Measurements from ENCODE around the gene TULP4.
"Not testable (repeated sequence)": the region's sequence is repeated elsewhere in the genome, so short reads cannot be mapped to it uniquely, and the experiment has no call there.

Gene TULP4

DNA sequence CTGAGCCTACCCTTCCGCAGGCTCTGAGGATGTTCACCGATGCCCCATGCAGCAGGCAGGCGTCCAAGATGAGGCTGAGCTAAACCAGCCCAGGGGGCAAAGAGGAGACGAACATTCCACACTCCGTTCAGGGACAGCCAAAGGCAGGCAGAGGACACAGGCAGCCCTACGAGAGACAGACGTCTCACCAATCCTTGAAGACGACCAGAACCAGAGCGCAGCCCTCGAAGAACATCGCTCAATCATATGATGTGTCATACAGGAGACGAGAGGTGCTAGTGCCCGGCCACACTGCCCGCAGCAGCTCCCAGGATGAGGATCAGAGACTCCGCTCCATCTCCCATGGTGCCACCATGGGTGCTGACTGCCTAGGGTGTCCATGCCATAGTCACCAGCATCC is 212.0 kb downstream of the TULP4 start:
- no peak for DNase-seq (ENCODE audit: low read depth in 2 of 2)

DNA sequence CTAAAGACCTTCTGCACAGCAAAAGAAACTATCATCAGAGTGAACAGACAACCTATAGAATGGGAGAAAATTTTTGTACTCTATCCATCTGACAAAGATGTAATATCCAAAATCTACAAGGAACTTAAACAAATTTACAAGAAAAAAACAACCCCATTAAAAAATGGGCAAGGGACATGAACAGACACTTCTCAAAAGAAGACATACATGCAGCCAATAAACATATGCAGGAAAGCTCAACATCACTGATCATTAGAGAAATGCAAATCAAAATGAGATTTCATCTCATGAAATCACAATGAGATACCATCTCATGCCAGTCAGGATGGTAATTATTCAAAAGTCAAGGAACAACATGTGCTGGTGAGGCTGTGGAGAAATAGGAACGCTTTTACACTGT is 215.6 kb downstream of the TULP4 start:
- DNase-seq (ENCODE audit: low read depth in 2 of 2) = not testable (repeated sequence)

DNA sequence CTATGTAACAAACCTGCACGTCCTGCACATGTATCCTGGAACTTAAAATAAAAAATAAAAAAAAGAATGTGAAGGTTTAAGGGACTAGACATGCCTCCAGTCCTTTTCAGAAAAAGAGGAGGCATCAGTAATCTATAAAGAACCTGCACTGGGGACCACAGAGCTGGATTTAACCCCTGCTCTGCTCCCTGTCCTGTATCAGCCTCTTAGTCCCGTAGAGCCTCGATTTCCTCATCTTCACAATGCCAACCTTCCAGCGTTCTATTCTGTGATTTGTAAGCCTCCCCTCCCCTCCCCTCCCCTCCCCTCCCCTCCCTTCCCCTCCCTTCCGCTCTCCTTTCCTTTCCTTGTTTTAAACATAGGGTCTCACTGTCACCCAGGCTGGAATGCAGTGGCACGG is 216.6 kb downstream of the TULP4 start:
- no peak for DNase-seq (ENCODE audit: low read depth in 2 of 2)

DNA sequence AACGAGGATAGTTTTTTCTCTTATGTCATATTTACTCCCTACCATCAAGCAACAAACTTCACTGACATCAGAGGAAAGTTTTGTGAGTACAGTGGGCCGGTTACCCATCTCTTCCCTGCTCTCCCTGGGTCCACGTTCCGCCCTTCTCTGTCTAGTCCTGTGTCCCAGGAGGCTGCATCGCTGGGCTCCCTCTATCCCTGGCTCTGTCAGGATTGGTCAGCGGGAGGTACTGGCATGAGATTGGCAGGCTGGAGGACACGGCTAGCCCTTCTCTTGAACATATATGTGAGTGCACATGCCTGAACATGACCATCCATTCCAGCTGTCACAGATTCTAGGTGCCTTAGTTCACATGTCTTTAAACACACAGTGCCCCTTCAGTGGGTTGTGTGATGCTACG is 217.4 kb downstream of the TULP4 start:
- DNase-seq (ENCODE audit: low read depth in 2 of 2) = no peak

DNA sequence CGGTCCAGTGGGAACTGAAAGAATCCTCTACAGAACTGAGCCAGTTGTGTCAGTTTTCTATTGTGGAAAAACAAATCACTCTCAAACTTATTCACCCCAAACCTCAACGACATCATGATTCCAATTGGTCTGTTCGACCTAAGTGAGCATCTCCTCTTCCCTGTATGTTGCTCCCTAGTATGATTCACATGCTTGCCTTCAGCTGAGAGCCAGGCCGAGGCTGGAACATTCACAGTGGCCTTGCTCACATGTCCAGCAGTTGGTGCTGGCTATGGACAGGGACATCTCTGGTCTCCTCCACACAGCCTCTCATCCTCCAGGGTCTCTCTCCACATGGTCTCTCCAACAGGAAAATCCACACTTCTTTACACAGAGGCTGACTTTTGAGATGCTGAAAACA is 219.3 kb downstream of the TULP4 start:
- DNase-seq (ENCODE audit: low read depth in 2 of 2) = no peak

DNA sequence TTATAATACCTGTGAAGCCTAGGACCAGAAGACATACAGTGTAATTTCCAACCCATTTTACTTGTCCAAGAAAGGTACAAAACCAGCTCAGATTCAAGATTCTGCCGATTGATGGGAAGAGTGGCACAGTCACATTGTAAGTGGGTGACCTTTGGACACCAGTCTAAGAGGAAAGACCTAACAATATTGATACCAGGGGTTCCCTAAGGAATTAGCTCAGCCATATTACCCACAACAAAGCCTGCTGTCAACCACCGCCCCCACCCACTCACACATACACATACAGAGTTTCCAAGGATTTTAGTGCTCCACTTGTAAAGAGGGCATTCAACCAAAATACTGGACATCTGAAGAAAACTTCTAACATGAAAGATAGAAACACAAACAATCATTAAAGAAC is 219.7 kb downstream of the TULP4 start:
- DNase-seq (ENCODE audit: low read depth in 2 of 2) = no peak

DNA sequence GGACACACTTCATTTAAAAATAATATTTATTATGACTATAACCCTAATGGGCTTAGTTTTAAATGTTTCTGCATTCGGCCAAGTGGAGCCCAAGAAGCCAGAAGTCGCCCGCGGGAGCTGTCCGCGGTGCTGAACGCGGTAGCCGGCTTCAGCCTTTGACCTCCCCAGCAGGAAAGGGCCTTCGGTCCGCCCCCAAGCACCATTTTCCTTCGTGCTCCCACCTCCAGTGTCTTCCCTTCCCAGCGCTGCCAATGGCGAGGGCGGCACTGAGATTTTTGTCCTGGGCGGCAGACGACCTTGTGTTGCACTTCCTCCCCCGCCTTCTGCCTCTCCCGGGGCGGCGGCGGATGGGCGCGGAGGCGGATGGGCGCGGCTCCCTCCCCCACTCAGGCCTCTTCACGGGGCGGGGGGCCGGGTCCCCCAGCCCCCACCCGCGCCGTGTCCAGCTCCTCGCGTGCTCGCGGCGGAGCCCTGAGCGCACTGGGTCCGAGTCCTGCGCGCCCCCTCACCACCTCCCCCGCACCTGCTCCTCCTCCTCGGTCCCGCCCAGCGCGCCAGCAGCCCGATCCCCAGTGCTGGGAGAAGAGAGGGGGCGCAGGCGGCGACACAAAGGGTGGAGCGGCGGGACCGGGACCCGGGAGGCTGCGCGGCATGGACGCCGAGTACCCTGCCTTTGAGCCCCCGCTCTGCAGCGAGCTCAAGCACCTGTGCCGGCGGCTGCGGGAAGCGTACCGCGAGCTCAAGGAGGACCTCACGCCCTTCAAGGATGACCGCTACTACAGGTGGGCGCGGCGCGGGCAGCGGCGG is 224.0 kb downstream of the TULP4 start:
- DNase-seq (ENCODE audit: low read depth in 2 of 2) = peak; percentile 50 to 54

DNA sequence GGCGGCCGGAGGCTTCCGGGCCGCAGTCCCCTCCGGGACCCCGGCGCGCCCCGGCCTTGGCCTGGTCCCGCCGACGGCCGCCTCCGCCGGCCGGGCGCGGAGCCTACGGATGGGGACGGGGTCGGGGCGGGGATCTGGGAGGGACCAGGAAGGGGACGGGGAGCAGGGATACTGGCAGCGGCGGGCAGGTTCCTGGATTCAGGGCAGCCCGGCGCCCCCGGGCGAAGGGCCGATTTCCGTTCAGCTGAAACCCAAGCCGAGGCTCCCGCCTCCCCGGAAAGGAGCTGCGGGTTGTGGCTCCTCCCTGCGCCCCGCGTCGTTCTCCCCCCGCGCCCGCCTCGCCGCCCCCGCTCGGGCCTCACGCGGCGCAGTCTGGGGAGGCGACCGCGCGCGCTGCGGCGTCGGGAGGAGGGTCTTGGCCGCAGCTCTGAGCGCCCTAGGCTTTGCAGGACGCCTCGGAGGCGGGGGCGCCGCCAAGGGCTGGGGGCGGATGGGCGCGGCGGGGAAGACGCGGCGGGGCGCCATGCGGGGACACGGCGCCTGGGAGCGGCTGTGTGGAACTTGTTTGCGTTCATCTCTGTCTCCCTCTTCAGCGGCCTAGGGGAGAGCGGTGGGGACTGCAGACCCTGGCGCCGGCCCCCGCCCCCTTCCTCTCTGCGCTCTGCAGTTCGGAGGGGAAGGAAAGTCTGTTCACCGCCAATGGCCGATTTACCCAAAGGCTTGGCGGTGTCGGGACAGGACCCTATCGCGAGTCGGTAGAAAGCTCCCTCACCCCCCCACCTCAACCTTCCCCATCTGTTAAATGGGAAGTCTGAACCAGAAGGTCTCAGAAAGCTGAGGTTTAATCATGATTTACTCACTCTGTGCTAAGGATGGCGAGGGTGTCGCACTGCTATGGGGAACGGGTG is 224.9 kb downstream of the TULP4 start:
- no peak for DNase-seq (ENCODE audit: low read depth in 2 of 2)

DNA sequence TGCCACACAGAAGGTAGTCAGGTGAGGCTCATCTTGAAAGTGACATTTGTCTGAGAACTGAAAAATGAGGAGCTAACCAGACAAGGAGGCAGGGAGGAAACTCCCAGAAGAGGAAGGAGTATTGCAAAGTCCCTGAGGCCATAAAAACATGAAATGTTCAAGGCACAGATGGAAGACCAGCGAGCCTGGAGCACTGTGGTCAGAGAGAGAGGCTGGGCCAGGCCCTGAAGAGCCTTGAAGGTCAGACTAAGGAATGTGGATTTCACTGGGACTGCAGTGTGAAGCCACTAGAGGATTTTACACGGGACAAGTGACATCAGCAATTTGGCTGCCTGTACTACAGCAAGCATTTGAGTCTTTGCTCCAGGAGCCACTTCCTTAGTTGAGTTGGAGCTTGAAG is 226.5 kb downstream of the TULP4 start:
- no peak for DNase-seq (ENCODE audit: low read depth in 2 of 2)

DNA sequence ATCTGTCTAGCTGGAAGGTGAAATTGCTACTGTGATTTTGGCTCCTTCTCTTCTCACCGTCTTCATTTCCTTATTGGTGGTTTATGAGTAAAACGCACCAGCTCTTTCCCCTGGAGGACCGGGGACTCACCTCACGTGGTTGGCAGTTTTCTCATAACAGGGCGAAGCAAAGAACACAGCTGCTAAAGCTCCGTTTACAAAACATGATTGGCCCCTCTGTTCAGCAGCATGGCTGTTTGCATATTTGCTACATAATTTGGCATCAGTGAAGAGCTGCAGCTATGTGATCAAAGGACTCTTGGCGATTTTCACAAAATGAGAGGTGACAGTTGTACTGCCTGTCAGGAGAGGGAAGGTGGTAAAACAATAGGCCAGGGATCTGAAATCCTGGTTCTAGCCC is 227.1 kb downstream of the TULP4 start:
- no peak for DNase-seq (ENCODE audit: low read depth in 2 of 2)

DNA sequence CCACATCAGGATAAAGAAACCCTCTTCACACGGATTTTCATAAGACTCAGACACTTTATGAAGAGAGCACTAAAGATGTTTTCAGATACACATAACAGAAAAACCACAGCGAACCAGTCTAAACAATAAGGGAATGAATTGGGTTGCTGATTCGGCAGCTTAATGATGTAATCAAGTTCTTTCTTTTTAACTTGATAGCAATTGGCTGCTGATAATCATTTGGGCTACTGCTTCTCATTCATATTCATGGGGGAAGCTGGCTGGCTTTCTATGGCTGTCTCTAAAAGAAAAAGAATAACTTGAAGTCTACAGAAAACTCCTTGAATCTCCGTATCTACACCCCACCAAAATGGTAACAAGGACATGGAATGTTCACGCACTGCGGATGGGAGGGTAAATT is 227.6 kb downstream of the TULP4 start:
- no peak for DNase-seq (ENCODE audit: low read depth in 2 of 2)

DNA sequence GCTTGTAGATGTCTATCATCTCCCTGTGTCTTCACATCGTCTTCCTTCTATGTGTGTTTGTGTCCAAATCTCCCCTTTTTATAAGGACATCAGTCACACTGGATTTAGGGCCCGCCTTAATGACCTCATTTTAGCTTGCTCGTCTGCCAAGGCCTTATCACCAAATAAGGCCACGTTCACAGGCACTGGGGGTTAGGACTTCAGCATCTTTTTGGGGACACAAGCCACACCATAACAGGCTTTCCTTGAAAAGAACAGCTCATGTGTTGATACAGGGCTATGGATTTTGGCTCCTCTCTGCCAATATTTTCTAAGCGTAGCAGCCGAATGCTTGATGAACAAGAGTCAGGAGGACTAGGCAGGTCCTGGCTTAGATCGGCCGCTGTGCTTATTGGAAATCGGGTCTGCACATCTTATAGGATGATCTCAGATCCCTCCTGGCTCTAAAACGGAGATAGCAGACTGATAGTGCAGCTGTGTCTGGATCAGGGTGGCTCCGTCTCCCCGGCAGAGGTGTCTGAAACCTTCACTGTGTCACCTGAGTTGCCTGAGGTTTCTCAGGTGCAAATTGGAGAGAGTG is 231.4 kb downstream of the TULP4 start:
- no peak for DNase-seq (ENCODE audit: low read depth in 2 of 2)

DNA sequence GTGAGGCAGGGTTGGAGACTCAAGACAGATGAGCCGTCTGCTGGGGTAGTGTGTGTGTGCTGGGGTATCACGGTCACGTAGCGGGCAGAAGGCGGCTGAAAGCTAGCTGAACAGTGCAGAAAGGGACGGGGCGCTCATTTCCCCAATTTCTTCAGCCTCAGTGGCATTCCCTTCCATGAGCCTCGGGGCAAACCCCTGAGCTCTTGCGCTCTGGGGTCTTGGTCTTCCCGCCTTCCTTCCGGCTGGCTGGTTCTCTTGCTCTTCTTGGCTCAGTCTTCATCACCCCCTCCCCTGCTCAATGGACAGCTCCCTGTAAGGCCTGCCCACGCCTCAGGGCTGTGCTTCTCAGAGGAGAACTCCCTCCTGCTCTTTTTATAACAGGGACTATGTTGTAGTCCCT is 232.2 kb downstream of the TULP4 start:
- no peak for DNase-seq (ENCODE audit: low read depth in 2 of 2)

DNA sequence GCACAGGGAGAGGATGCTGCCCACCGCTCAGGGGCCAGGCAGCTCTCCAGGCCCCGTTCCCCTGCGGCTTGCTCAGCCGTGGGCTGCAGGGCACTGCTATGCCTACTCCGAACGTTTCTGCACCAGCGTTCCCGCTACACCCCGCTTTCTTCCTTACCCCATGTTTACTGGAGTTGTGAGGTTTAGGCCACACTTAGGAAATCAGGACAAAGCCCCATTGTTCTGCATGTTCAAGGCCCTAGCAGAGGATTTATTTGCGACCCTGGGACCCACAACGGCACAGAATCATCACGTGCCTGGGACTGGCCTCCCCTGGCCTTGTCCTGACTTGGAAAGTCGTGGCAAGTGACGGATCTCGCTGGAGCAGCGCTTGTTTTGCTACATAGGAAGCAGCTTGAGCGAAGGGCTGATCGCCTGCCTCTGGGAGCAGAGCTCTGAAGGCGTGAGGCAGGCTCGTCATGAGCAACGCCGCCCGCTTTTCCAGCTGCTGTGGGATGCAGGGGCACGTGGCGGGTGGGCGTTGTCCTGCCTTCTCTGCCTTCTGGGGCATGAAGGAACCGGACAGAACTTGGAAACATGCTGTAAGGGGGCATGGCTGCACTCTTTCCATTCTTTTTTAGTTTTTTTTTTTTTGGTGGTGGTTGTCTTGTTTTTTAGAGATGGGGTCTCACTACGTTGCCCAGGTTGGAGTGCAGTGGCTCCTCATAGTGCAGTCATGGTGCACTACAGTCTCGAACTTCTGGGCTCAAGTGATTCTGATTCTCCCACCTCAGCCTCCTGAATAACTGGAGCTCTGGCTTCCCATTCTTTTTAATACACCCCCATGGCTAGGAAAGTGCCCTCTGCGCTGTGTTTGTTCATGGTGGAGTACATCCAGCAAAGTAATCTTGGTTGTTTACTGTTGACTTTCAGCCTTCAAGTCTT is 233.0 kb downstream of the TULP4 start:
- no peak for DNase-seq (ENCODE audit: low read depth in 2 of 2)

DNA sequence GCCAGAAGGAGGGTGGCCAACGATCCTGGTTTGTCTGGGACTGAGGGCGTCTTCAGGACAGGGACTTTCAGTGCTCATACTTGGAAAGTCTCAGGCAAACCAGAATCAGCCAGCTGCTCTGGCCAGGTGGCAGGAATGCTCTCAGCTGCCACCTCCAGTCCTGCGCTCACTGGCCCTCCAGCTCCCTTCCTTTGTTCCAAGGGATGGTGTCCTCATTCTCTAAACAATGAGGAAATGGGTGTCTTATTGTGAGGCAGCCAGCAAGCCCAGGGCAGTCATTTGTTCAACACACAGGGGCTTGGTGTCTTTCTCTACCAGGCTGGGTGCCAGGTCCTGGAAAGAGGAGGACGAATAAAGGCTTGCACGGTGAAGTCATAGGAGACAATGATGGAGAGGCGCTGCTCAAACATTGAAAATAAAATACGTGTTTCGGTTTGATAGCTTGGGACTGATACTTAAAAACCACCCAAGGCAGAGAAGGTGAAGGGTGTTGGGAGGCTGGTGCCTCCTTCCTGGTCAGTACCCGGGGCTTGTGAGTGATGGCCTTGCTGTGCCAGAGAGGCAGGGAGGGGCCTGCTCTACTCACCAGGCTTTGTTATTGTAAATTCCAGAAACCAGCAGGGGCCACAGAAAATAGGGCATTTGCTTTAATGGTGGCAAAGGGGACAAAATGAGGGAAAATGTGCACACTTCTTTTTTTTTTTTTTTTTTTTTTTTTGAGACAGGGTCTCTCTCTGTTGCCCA is 236.3 kb downstream of the TULP4 start:
- DNase-seq (ENCODE audit: low read depth in 2 of 2) = no peak

DNA sequence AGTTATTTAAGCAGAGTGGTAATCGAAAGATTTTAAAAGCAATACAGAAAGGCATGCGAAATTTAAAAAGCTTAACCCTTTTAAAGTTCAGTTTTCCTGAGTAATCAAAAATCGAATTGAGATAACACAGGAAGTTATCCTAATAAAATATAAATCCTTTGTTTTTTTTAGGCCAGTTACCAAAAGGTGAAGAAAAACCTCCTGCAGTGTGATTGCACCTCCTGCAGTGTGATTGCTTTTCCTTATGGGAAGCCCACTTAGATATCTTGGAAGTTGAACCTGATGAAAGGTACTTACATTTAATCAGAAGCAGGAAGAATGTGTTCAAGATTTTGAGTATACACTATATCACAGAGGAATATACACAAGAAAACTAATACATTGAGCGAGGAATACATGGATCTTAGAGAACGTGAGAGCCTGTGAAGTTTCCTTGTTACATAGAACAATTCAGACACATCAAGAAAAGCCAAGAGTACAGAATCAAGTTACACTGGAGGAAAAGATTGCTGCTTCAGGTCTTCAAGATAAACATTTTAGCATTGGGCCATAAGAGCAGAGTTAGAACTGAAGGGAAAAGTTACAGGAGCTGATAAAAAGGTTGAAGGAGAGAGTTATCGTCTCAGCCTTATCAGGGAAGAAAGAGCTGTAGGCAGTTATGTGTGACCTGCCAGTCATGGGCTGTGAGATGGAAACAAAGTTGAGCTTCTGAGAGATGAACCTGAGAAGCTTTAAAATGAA is 240.0 kb downstream of the TULP4 start:
- no peak for DNase-seq (ENCODE audit: low read depth in 2 of 2)

DNA sequence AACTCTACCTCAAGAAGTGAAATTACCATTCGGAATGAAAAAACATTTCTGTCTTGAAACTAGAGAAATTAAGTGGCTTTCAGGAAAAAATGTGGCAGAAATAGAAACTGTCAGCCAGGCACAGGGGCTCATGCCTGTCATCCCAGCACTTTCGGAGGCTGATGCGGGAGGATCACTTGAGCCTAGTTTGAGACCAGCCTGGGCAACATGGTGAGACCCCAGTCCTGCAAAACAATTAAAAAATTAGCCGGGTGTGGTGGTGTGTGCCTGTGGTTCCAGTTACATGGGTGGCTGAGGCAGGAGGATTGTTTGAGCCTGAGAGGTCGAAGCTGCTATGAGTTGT is 240.5 kb downstream of the TULP4 start:
- no peak for DNase-seq (ENCODE audit: low read depth in 2 of 2)

DNA sequence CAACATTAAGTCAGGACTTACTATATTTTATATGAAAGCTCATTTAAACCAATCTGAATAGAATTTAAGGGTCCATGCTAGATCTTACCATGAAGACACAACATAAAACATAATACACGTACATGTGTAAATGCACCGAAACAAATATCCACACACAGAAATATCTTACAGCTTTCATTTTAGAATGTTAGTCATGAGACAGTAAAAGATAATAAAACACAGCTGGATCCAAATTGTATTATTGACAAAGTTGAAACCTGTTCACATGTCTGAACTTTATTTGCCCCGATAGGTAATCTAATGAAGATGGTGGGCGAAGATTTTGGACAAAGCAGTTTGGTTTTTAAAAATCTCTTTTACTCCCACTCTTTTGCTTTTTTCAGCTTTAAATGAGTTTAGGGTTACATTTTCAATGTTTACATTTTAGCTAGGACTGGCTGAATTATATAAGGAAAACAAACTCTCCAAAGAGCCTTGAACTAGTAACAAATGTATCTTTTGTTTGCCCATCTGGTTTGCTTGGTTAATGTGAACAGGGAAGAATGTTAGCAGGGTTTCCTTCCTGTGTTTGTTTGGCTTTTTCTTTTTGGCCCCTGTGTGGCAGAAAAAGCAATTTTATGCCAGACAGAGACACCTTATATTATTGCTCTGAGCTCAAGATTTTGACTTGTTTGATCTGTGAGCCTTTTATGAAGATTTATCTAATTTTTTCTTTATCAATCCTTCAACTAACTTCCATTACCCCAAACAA is 242.5 kb downstream of the TULP4 start:
- DNase-seq (ENCODE audit: low read depth in 2 of 2) = no peak

DNA sequence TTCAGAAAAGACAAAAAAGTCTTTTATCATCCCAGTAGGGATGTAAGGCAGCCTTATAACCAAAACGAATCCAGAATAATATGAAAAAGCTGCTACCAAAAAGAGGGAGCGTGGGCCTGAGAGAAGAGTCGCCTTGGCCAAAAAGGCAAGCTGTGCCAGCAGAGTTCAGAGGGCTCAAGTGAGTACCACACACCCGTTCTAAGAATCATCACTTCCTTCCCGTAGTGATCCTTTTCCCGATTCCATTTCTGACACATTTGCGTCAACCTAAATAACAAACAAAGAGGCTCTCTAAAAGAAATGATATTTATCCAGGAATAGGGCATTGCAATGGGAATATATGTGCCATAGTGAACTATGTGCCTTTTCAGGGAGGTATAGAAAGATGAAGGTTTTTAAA is 243.8 kb downstream of the TULP4 start:
- DNase-seq (ENCODE audit: low read depth in 2 of 2) = no peak

DNA sequence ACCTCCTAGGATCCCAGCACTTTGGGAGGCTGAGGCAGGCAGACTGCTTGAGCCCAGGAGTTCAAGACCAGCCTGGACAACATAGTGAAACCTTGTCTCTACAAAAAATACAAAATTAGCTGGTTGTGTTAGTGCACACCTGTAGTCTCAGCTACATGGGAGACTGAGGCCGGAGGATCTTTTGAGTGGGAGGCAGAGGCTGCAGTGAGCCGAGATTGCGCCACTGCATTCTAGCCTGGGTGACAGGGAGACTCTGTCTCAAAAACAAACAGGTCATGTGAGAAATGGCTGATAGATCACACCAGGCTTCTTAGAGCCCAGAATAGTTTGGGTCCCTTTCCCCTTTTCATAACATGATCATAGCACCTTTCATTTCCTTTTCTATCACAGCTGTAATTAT is 244.8 kb downstream of the TULP4 start:
- not testable (repeated sequence) for DNase-seq (ENCODE audit: low read depth in 2 of 2)
